AG04449 (cell line): ENCODE results near the gene TADA3.

Experiments used
- CTCF ChIA-PET: fragments of 350-600 bp; formaldehyde crosslinking; extraction: SDS; loops from one replicate; lab custom pipeline; 2021; ENCODE audit warnings: antibody characterized with exemption; lab: Yijun Ruan, JAX
- POLR2A ChIA-PET: fragments of 400-600, 350-600 bp; formaldehyde crosslinking; extraction: SDS; loops from one replicate; lab custom pipeline; 2020; ENCODE audit warnings: antibody characterized with exemption, inconsistent platforms; lab: Yijun Ruan, JAX
- DNase-seq: peaks from one replicate; pipeline ENCODE4 v3.0.0-alpha.2; 2010; ENCODE audit warnings: low read depth, low spot score
- H3K4me3 ChIP-seq: 2 replicates; pipeline ENCODE4 v1.5.1; 2011; ENCODE audit warnings: low read depth, mild to moderate bottlenecking, control low read depth, low read length
- CTCF ChIP-seq: IDR thresholded peaks from one replicate; pipeline ENCODE4 v1.5.1; 2011; ENCODE audit warnings: mild to moderate bottlenecking, moderate library complexity, low read length, control low read depth, inconsistent platforms; ENCODE audit not compliant: insufficient read depth; ENCODE audit errors: missing control alignments

TADA3 gene

GRCh38 chr3:9750556-9751411 is 41.5 kb downstream of the TADA3 start:
- peak overlapping the region; percentile 92 for H3K4me3 ChIP-seq
- ChIA-PET CTCF (interaction anchor here (1.0 to 2.2 kb wide), 4 partner anchors 17 to 42 kb away, joined by 3 to 7 read pairs (median 5); partner anchors contain the start of genes ARPC4 and BRPF1), POLR2A (interaction anchor here (3.1 kb wide), 1 partner anchor 19 kb away, joined by 24 read pairs; the partner anchor contains the start of gene BRPF1)
- no peak for TF ChIP-seq CTCF
- no peak for DNase-seq

- ChIA-PET POLR2A (interaction anchor here (0.6 to 3.1 kb wide), 6 partner anchors 10 to 353 kb away, joined by 3 to 24 read pairs (median 6); partner anchors contain the start of genes ARPC4, BRPF1, CAMK1 and TADA3), CTCF (interaction anchor here (0.6 to 2.2 kb wide), 9 partner anchors 12 to 778 kb away, joined by 3 to 8 read pairs (median 4); partner anchors contain the start of genes ARPC4 and BRPF1)
- peak within 1 kb of the TSS; percentile 92 for H3K4me3 ChIP-seq
- TF ChIP-seq CTCF: no peak
- DNase-seq: peak; percentile 84
Measured at GRCh38 chr3:9749645-9750555, 42.4 kb downstream of the TADA3 start, which contains the start of gene OGG1. Gene OGG1 (plus strand): TSS chr3:9749952. CDS start chr3:9750287, 335 bp downstream.

- TF ChIP-seq CTCF: no peak
- DNase-seq: no peak
- POLR2A ChIA-PET: interaction anchor here (0.6 to 3.1 kb wide), 5 partner anchors 11 to 352 kb away, joined by 3 to 24 read pairs (median 8); partner anchors contain the start of genes ARPC4, BRPF1, CAMK1 and TADA3
- peak overlapping the region; percentile 92 for H3K4me3 ChIP-seq
- CTCF ChIA-PET: interaction anchor here (1.0 to 2.2 kb wide), 7 partner anchors 11 to 778 kb away, joined by 3 to 8 read pairs (median 6); partner anchors contain the start of gene BRPF1
Measured at GRCh38 chr3:9749296-9749644, 43.0 kb downstream of the TADA3 start.

GRCh38 chr3:9748031-9748430 is 44.2 kb downstream of the TADA3 start:
- no peak for TF ChIP-seq CTCF
- POLR2A ChIA-PET: no interaction called here
- H3K4me3 ChIP-seq: no peak overlapping the region
- CTCF ChIA-PET: interaction anchor here (1.5 kb wide), 2 partner anchors 13 to 15 kb away, joined by 4 to 5 read pairs; no protein-coding TSS in a partner anchor
- DNase-seq: no peak

GRCh38 chr3:9747267-9747666 is 45.0 kb downstream of the TADA3 start:
- ChIA-PET CTCF (interaction anchor here (1.5 kb wide), 1 partner anchor 14 kb away, joined by 5 read pairs; no protein-coding TSS in a partner anchor), POLR2A (no interaction called here)
- no peak for TF ChIP-seq CTCF
- H3K4me3 ChIP-seq: no peak overlapping the region
- DNase-seq: no peak
